HG02885 (cell line): ENCODE results near the gene CAPG.
"Not testable (repeated sequence)": the region's sequence is repeated elsewhere in the genome, so short reads cannot be mapped to it uniquely, and the experiment has no call there.

Source experiments
- ATAC-seq: cut with Tn5 transposase; IDR thresholded peaks from one replicate; pipeline ENCODE4 v1.9.1; 2021; ENCODE audit warnings: mild to moderate bottlenecking; ENCODE audit not compliant: unreplicated experiment, poor library complexity

The CAPG gene

GRCh38 chr2:85368921-85369320 is 41.2 kb downstream of the CAPG start:
- ATAC-seq = no peak

- no peak for ATAC-seq
Measured at GRCh38 chr2:85367180-85367579, 43.0 kb downstream of the CAPG start.

DNA sequence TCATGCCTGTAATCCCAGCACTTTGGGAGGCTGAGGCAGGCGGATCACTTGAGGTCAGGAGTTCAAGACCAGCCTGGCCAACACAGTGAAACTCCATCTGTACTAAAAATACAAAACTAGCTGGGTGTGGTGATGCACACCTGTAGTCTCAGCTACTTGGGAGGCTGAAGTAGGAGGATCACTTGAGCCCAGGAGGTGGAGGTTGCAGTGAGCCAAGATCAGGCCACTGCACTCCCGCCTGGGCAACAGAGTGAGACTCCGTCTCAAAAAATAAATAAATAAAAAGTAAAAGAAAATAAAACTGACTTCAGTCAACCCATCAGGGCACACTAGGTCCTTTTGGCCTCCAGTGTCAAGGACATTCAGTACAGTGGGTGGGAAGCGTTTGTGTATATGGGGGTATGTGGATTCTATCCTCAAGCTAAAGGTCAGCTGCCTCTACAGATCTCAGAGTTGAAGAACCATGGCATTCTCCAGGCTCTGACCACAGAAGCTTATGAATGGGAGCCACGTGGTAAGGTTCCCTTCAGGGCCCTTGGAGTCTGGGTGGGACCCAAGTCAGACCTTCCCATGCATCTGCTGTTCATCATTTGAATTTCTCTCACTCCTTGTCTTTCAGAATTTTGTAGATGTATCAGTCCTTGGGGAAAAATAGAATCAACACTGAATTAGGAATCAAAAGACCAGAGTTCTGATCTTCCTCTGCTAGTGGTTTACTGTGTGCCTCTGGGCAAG is 47.3 kb downstream of the CAPG start:
- ATAC-seq = not testable (repeated sequence)

DNA sequence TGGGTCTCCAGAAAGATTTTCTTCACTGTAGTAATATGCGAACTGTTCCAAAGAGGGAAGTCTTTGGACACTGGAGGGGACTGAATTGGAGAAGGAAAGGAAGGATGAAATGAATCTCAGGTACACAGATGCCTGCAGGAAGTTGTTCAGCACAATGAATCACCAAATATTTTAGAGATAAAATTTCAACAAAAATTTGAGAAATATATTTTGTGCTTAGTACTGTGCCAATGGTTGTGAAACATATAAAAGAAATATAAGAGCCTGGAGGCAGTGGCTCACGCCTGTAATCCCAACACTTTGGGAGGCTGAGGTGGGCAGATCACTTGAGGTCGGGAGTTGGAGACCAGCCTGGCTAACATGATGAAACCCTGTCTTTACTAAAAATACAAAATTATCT is 52.4 kb downstream of the CAPG start:
- ATAC-seq = no peak

DNA sequence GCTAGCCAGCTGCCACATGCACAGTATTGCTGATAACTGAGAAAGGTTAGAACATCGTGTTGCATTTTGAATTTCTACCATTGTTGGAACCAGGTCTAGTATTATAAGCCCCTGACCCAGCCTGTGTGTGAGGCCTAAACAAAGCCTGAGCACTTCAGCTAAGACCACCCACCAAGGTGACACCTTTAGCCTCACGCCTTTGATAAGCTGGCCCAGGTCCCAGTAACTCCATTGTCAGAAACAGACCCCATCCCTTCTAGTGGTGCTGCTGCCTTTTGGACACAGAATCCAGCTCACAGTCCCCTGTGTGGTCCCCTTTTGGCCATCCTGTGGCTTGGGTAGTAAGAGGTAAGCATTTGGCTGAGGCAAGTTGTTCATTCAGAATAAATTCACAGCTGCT is 54.0 kb downstream of the CAPG start:
- no peak for ATAC-seq

DNA sequence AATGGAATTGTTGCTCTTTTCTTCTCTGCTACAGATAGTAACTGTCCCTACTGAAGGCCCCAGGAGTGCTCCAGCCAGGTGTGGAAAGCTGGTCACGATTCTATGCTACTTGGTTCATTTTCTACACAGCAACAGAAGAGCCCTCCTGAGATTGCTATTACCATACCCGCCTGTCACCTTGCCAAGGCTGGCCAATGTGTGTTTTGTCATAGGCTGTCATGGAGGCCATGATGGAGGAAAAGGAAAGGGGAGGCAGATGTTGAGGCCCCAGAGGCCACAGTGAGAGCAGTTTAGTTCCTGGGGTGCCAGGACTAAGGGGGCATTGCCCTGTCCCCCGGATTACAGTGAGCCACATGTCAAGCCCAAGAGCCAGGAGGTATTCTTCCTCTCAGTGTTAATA is 54.6 kb downstream of the CAPG start:
- ATAC-seq = no peak

GRCh38 chr2:85355073-85355410 is 55.1 kb downstream of the CAPG start:
- ATAC-seq = no peak

- peak; percentile 98 for ATAC-seq
Measured at GRCh38 chr2:85354286-85355072, 55.7 kb downstream of the CAPG start, which contains the start of the genes ELMOD3 and RETSAT. Gene ELMOD3, plus strand, starts transcription at chr2:85354769. Its CDS starts 2,430 bp downstream, at chr2:85357199. Gene RETSAT, minus strand, starts transcription at chr2:85354528. Its CDS starts 21 bp downstream, at chr2:85354507.

- ATAC-seq = peak; percentile 12
Measured at GRCh38 chr2:85353876-85354285, 56.3 kb downstream of the CAPG start.

- ATAC-seq = no peak
Measured at GRCh38 chr2:85347599-85347998, 62.6 kb downstream of the CAPG start.
